Ishikawa (cell line): ENCODE measurements around the gene AQP11.

Experiments
- CEBPB ChIP-seq: IDR thresholded peaks from 2 replicates; pipeline ENCODE4 v1.6.1; 2012
- CREB1 ChIP-seq: IDR thresholded peaks from 2 replicates; pipeline ENCODE4 v1.6.1; 2012; ENCODE audit warnings: low read depth
- EGR1 ChIP-seq: IDR thresholded peaks from 2 replicates; pipeline ENCODE4 v1.6.1; 2012
- EP300 ChIP-seq: IDR thresholded peaks from 2 replicates; pipeline ENCODE4 v1.6.1; 2012; ENCODE audit warnings: borderline replicate concordance
- FOXM1 ChIP-seq: IDR thresholded peaks from 2 replicates; pipeline ENCODE4 v1.6.1; 2012; ENCODE audit warnings: low read depth, borderline replicate concordance
- NFIC ChIP-seq: IDR thresholded peaks from 2 replicates; pipeline ENCODE4 v1.6.1; 2012
- RAD21 ChIP-seq: IDR thresholded peaks from 2 replicates; pipeline ENCODE4 v1.6.1; 2012; ENCODE audit warnings: low read depth
- REST ChIP-seq: IDR thresholded peaks from 2 replicates; pipeline ENCODE4 v1.6.1; 2012; ENCODE audit warnings: low read depth, mild to moderate bottlenecking
- TAF1 ChIP-seq: IDR thresholded peaks from 2 replicates; pipeline ENCODE4 v1.6.1; 2012; ENCODE audit warnings: low read depth, mild to moderate bottlenecking
- TCF12 ChIP-seq: IDR thresholded peaks from 2 replicates; pipeline ENCODE4 v1.6.1; 2012; ENCODE audit warnings: low read depth
- TEAD4 ChIP-seq: IDR thresholded peaks from 2 replicates; pipeline ENCODE4 v1.6.1; 2012
- USF1 ChIP-seq: IDR thresholded peaks from 2 replicates; pipeline ENCODE4 v1.6.1; 2012
- YY1 ChIP-seq: IDR thresholded peaks from 2 replicates; pipeline ENCODE4 v1.6.1; 2012; ENCODE audit warnings: low read depth
- ZBTB7A ChIP-seq: IDR thresholded peaks from 2 replicates; pipeline ENCODE4 v1.6.1; 2012; ENCODE audit warnings: low read depth
- TF ChIP-seq, protein P1 (sequence below): IDR thresholded peaks from 2 replicates; pipeline ENCODE4 v1.6.1; 2012

Gene AQP11

DNA sequence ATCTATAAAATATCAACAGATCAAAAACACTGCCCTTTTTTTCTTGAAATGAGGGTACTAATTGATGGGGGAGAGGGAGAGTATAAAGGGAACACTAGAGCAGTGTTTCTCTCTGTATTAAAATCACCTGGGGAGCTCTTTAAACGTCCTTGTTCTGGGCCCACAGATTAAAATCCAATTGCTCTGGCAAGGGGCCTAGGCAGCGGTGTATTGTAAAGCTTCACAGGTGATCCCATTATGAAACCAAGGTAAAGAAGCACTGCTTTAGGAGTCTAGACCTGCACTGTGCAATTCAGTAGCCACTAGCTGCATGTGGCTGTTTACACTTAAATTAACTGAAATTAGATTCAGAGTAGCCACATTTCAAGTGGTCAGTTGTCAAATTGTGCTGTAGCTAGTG lies 3.0 kb downstream of the AQP11 start:
- TF ChIP-seq, protein P1, sequence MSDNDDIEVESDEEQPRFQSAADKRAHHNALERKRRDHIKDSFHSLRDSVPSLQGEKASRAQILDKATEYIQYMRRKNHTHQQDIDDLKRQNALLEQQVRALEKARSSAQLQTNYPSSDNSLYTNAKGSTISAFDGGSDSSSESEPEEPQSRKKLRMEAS: no peak
- TF ChIP-seq REST (no peak), EP300 (no peak)

DNA sequence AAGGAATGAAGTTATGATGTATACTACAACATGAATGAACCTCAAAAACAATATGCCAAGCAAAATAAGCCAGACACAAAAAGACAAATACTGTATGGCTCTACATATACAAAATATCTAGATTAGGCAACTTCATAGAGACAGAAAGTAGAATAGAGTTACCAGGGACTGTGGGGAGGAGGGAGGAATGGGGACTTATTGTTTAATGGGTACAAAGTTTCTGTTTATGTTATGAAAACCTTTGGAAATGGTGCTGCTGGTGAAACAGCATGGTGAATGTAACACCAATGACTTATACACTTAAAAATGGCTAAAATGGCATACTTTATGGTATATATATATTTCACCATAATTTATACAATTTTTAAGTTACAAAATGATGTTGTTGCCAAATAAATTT lies 4.1 kb downstream of the AQP11 start:
- TF ChIP-seq REST (no peak), TAF1 (no peak), RAD21 (no peak), USF1 (no peak), EGR1 (no peak), EP300 (no peak), NFIC (no peak), CREB1 (no peak), ZBTB7A (no peak), YY1 (no peak), TCF12 (no peak), TEAD4 (no peak), CEBPB (no peak), FOXM1 (no peak)
- TF ChIP-seq, protein P1: no peak

DNA sequence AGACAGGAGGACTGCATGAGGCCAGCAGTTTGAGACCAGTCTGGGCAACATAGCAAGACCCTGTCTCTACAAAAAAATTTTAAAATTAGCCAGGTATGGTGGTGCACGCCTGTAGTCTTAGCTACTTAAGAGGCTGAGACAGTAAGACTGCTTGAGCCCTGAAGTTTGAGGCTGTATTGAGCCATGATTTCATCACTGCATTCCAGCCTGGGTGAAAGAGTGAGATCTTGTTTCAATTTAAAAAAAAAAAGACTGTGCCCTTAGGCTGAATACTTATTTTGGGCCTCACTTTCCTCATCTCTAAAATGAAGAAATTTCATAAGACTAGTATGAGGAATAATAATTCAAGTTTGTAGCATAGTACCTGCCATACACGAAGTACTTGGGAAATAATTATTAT lies 6.9 kb downstream of the AQP11 start:
- TF ChIP-seq TAF1: no peak
- TF ChIP-seq FOXM1: no peak
- peak; percentile 73 for TF ChIP-seq CEBPB
- no peak for TF ChIP-seq RAD21
- TF ChIP-seq, protein P1: no peak
- no peak for TF ChIP-seq NFIC
- TF ChIP-seq USF1: no peak
- no peak for TF ChIP-seq CREB1
- no peak for TF ChIP-seq ZBTB7A
- TF ChIP-seq TEAD4: peak; percentile 64
- TF ChIP-seq EP300: no peak
- no peak for TF ChIP-seq YY1

DNA sequence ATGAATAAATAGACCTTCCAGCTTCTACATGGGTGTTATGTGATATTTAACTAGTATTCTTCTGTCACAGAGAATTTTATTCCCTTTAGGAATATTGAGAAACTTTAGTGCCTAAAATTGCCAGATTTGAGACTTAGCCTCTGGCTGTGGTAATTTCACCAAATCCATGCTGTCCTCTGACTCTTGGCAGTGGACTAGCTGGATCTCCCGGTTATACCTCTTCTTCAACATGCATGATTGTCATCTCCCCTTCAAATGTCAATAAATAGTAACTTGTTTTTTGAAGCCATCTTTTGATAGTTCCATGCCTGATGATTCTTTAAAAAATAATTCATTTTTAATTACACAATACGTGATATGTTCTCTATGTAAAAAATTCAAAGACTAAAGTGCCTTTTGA lies 8.4 kb downstream of the AQP11 start:
- TF ChIP-seq ZBTB7A (no peak), TAF1 (no peak), CEBPB (no peak), TEAD4 (no peak)
- TF ChIP-seq, protein P1: no peak

DNA sequence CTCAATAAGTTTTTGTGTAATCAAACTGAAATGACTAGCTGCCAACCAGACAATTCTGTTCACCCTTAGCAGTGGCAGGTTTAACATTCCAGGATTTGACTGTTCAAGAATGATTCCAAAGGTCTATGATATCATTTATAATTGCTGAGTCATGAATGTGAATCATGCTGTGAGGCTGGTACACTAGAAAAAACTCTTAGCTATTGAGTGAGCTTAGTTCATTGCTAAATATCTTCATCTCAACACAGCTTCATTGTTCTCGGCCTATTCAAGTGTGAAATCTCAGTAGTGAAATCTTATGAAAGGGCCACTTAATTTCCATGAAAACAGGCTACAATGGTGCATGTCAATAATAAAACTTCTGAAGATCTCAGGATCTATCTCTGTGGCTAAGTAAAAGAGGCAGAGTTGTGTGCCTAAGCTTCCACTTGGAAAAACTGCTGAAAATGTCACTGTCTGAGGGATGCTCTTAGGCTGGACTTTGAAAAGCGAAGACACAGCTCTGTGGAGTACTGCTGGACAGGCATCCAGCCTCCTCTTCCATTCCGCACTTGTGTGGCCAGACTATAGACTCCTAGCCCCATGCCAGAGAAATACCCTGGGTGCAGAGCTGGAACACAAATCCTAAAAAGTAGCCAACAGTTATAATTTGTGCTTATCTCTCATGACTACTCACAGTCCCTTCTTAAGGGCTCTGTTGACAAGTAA lies 12.8 kb downstream of the AQP11 start:
- TF ChIP-seq REST (no peak), TAF1 (no peak), TEAD4 (peak; percentile 81), EP300 (peak; percentile 65; the same call in 1 of the 2 replicates), USF1 (no peak), NFIC (peak; percentile 28; the same call in 1 of the 2 replicates), RAD21 (no peak), CEBPB (peak; percentile 81; the same call in 1 of the 2 replicates), CREB1 (no peak), YY1 (no peak), ZBTB7A (no peak), FOXM1 (no peak), TCF12 (peak; percentile 65)
